HepG2 (cell line): ENCODE data around the gene TUBB4B.

Source experiments
- ATF3 ChIP-seq: sonication (generic); formaldehyde crosslinking; IDR thresholded peaks from 2 replicates; pipeline ENCODE4 v1.4.0; 2020; ENCODE audit warnings: missing genetic modification reagents
- EZH2 ChIP-seq: conservative IDR thresholded peaks from 2 replicates; pipeline ENCODE4 v1.6.1; 2012; ENCODE audit warnings: mild to moderate bottlenecking, low read depth, low read length, moderate library complexity
- HDAC6 ChIP-seq: fragments of 200-600 bp; sonication (generic); IDR thresholded peaks from 2 replicates; pipeline ENCODE4 v1.7.0; 2017; ENCODE audit warnings: mild to moderate bottlenecking, antibody characterized with exemption, low read length, low read depth
- HNF4G ChIP-seq, 2 experiments: sonication (generic) in 1 of 2; formaldehyde crosslinking in 1 of 2; IDR thresholded peaks; 2 replicates each; pipeline versions ENCODE4 v1.4.0 to v1.6.1; 2011 to 2020; ENCODE audit warnings: borderline replicate concordance in 2 of 2, low read depth in 2 of 2, mild to moderate bottlenecking in 2 of 2, low read length in 1 of 2, missing genetic modification reagents in 1 of 2, moderate library complexity in 1 of 2
- MAFK ChIP-seq, 2 experiments: IDR thresholded peaks in 1 of 2; conservative IDR thresholded peaks in 1 of 2; 2 replicates each; pipeline ENCODE4 v1.6.1; 2011; ENCODE audit warnings: improper control_type of control experiment in 2 of 2, low read length in 2 of 2
- NR2C2 ChIP-seq: sonication (generic); formaldehyde crosslinking; IDR thresholded peaks from 2 replicates; pipeline ENCODE4 v1.4.0; 2020; ENCODE audit warnings: missing genetic modification reagents, mild to moderate bottlenecking, moderate library complexity, borderline replicate concordance
- PBX3 ChIP-seq: sonication (generic); formaldehyde crosslinking; IDR thresholded peaks from 2 replicates; pipeline ENCODE4 v1.8.1; 2023; ENCODE audit warnings: missing genetic modification reagents, inconsistent platforms, borderline replicate concordance
- POLR2A ChIP-seq, 2 experiments: IDR thresholded peaks; 2 replicates each; pipeline ENCODE4 v1.6.1; 2011; ENCODE audit warnings: low read depth in 2 of 2, low read length in 2 of 2, mild to moderate bottlenecking in 1 of 2, moderate library complexity in 1 of 2; ENCODE audit not compliant: insufficient read depth in 1 of 2
- RFX5 ChIP-seq: IDR thresholded peaks from 2 replicates; pipeline ENCODE4 v1.6.1; 2011; ENCODE audit warnings: low read depth, low read length, improper control_type of control experiment
- SETDB1 ChIP-seq: sonication (generic); formaldehyde crosslinking; IDR thresholded peaks from 2 replicates; pipeline ENCODE4 v1.5.1; 2020; ENCODE audit warnings: missing genetic modification reagents, mild to moderate bottlenecking, borderline replicate concordance
- SP1 ChIP-seq, 2 experiments: fragments of 450-650 bp in 1 of 2; sonication (generic) in 1 of 2; formaldehyde crosslinking in 1 of 2; IDR thresholded peaks; 2 replicates each; pipeline versions ENCODE4 v1.4.0 to v1.6.1; 2016 to 2020; ENCODE audit warnings: missing genetic modification reagents in 1 of 2

GRCh38 chr9:137227054-137227852 lies 13.8 kb upstream of the TUBB4B start, which contains the start of gene RNF224:
- TF ChIP-seq SETDB1 (no peak), NR2C2 (CRISPR knock-in tag) (no peak), POLR2A (IDR thresholded peaks at IDR 0.05; ENCODE audit: insufficient read depth in 1 of 2, low read depth in 2 of 2, low read length in 2 of 2) (no peak), RFX5 (no peak), HNF4G (IDR thresholded peaks at IDR 0.05; ENCODE audit: borderline replicate concordance, low read depth, low read length) (no peak), HNF4G (CRISPR knock-in tag; IDR thresholded peaks at IDR 0.05; ENCODE audit: borderline replicate concordance, low read depth) (no peak), SP1 (IDR thresholded peaks at IDR 0.05) (no peak), SP1 (CRISPR knock-in tag; IDR thresholded peaks at IDR 0.05) (peak; percentile 27; the same call in 1 of the 2 replicates), ATF3 (no peak), HDAC6 (no peak), MAFK (conservative IDR thresholded peaks at IDR 0.05 in 1 of 2, IDR thresholded peaks at IDR 0.05 in 1 of 2; ENCODE audit: low read length in 2 of 2) (no peak), EZH2 (no peak), PBX3 (no peak)
